C4-2B (cell line): ENCODE data around the gene TBX4.

ENCODE experiments used
- H3K27ac ChIP-seq: fragments of 450-650 bp; 2 replicates; pipeline ENCODE4 v1.5.1; 2017
- ZFX ChIP-seq: fragments of 450-650 bp; IDR thresholded peaks from 2 replicates; pipeline ENCODE4 v1.6.1; 2017
- TF ChIP-seq, protein P1 (sequence below): fragments of 450-650 bp; conservative IDR thresholded peaks from 2 replicates; pipeline ENCODE4 v1.5.1; 2017; ENCODE audit warnings: mild to moderate bottlenecking

Gene TBX4

DNA sequence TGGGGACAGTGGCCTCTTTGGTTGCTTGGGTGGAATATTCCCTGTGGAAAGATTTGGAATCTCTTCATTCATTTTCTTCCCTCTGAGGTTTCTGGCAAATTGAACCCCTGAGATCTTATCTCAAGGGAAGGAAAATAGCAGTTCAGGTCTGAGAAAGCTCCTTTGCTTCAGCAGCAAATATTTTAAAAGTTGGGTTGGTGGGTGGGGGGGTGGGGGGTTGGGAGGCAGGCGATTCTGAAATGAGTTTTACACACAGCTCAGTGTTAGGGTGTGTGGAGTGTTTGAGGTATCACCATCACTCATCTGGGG lies 45.7 kb upstream of the TBX4 start:
- no peak for TF ChIP-seq ZFX
- TF ChIP-seq, protein P1, sequence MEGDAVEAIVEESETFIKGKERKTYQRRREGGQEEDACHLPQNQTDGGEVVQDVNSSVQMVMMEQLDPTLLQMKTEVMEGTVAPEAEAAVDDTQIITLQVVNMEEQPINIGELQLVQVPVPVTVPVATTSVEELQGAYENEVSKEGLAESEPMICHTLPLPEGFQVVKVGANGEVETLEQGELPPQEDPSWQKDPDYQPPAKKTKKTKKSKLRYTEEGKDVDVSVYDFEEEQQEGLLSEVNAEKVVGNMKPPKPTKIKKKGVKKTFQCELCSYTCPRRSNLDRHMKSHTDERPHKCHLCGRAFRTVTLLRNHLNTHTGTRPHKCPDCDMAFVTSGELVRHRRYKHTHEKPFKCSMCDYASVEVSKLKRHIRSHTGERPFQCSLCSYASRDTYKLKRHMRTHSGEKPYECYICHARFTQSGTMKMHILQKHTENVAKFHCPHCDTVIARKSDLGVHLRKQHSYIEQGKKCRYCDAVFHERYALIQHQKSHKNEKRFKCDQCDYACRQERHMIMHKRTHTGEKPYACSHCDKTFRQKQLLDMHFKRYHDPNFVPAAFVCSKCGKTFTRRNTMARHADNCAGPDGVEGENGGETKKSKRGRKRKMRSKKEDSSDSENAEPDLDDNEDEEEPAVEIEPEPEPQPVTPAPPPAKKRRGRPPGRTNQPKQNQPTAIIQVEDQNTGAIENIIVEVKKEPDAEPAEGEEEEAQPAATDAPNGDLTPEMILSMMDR: no peak
- H3K27ac ChIP-seq: no peak overlapping the region

GRCh38 chr17:61406971-61407911 lies 45.0 kb upstream of the TBX4 start:
- H3K27ac ChIP-seq: no peak overlapping the region
- TF ChIP-seq, protein P1: no peak
- no peak for TF ChIP-seq ZFX

DNA sequence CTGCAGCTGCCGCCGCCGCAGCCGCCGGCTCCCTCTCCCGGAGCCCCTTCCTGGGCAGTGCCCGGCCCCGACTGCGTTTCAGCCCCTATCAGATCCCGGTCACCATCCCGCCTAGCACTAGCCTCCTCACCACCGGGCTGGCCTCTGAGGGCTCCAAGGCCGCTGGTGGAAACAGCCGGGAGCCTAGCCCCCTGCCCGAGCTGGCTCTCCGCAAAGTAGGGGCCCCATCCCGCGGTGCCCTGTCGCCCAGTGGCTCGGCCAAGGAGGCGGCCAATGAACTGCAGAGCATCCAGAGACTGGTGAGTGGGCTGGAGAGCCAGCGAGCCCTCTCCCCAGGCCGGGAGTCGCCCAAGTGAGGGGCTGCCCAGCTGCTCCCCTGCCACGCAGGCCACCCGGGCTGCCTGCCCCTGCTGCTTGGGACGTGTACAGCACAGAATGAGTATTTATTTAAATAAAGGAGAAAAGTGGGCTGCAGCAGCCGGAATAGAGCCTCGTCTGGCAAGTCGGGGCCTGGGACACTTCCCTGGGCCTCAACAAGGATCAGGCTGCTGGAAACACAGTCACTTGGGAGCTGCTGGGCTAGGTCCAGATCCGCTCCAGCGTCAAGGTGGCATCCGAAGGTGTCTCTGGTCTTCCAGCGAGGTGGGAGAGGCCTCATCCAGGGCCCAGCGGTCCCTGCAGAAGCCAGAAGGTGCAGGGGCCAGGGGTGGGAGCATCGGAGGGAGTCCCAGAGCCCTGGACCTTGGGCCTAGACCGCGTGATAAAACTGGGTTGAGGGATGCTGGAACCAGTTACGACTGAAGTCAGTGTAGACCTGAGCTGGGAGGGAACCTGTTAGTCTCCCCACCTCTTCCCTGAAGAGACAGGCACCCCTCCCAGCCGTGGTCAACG lies 43.8 kb upstream of the TBX4 start:
- no peak overlapping the region for H3K27ac ChIP-seq
- no peak for TF ChIP-seq ZFX
- TF ChIP-seq, protein P1: no peak

GRCh38 chr17:61409301-61410112 lies 42.7 kb upstream of the TBX4 start:
- TF ChIP-seq, protein P1: peak; percentile 92
- TF ChIP-seq ZFX: peak; percentile 24; the same call in 1 of the 2 replicates
- H3K27ac ChIP-seq: peak overlapping the region; percentile 14; the same call in 1 of the 2 replicates

- no peak for TF ChIP-seq ZFX
- TF ChIP-seq, protein P1: no peak
These were observed 41.8 kb upstream of the TBX4 start for GRCh38 chr17:61410141-61411010.

DNA sequence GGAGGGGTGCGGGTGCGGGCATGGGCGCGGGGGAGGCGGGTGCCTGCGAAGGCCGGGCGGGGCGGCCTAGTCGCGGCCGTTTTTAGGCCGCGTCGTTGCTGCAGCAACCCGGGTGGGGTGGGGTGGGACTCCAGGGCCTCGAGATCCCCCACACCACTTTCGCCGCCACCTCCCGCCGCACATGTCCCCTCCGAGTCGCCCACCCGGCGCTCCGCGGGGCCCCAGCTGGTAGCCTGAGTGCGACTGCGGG lies 41.3 kb upstream of the TBX4 start:
- no peak overlapping the region for H3K27ac ChIP-seq
- TF ChIP-seq ZFX: no peak
- TF ChIP-seq, protein P1: no peak; the same call in 1 of the 2 replicates

More at GRCh38 chr17:61410141-61411010, 41.8 kb upstream of the TBX4 start:
- no peak overlapping the region for H3K27ac ChIP-seq
